Measurements from ENCODE around the gene TCTN1. TPM values are rescaled to one million over a fixed set of nuclear protein-coding genes. Genes with fewer than 3 reads are reported as not detected.
A peak's percentile ranks its signal among the peaks of the same experiment; 100 is the strongest.

The TCTN1 gene
- total and polyA plus RNA-seq, 2 of the 13 experiments (the other 11 are each of a cell fraction or from before 2014, with no cell fraction given), result 13.6 to 16.0 TPM

DNA sequence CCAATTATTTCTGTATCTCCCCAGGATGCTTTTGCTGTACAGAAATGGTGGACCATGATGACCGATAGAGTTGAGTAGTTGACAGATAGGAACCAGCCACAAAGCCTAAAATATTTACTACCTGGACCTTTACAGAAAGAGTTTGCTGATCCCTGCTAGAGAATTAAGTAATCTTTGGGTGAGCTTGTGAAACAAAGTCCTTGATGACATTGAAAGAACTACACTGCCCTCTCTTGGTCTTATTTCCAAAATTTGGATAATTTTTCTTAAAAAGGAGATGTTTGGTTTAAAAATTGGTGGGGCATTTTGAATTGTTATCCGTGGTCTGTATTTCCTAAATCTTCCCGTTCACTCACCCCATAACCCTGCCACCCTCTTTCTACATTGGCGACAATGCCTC is 13.7 kb upstream of the TCTN1 start (continued):
- TF ChIP-seq, protein P1, sequence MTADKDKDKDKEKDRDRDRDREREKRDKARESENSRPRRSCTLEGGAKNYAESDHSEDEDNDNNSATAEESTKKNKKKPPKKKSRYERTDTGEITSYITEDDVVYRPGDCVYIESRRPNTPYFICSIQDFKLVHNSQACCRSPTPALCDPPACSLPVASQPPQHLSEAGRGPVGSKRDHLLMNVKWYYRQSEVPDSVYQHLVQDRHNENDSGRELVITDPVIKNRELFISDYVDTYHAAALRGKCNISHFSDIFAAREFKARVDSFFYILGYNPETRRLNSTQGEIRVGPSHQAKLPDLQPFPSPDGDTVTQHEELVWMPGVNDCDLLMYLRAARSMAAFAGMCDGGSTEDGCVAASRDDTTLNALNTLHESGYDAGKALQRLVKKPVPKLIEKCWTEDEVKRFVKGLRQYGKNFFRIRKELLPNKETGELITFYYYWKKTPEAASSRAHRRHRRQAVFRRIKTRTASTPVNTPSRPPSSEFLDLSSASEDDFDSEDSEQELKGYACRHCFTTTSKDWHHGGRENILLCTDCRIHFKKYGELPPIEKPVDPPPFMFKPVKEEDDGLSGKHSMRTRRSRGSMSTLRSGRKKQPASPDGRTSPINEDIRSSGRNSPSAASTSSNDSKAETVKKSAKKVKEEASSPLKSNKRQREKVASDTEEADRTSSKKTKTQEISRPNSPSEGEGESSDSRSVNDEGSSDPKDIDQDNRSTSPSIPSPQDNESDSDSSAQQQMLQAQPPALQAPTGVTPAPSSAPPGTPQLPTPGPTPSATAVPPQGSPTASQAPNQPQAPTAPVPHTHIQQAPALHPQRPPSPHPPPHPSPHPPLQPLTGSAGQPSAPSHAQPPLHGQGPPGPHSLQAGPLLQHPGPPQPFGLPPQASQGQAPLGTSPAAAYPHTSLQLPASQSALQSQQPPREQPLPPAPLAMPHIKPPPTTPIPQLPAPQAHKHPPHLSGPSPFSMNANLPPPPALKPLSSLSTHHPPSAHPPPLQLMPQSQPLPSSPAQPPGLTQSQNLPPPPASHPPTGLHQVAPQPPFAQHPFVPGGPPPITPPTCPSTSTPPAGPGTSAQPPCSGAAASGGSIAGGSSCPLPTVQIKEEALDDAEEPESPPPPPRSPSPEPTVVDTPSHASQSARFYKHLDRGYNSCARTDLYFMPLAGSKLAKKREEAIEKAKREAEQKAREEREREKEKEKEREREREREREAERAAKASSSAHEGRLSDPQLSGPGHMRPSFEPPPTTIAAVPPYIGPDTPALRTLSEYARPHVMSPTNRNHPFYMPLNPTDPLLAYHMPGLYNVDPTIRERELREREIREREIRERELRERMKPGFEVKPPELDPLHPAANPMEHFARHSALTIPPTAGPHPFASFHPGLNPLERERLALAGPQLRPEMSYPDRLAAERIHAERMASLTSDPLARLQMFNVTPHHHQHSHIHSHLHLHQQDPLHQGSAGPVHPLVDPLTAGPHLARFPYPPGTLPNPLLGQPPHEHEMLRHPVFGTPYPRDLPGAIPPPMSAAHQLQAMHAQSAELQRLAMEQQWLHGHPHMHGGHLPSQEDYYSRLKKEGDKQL (CRISPR knock-in tag; IDR thresholded peaks at IDR 0.05; ENCODE audit: low read depth), result no peak
- TF ChIP-seq BHLHE40 (IDR thresholded peaks at IDR 0.05; ENCODE audit: low read length) (no peak), STAG1 (CRISPR knock-in tag; IDR thresholded peaks at IDR 0.05) (peak; percentile 88), NFIC (IDR thresholded peaks at IDR 0.05; ENCODE audit: low read length) (no peak), HOXA9 (CRISPR knock-in tag; IDR thresholded peaks at IDR 0.05; ENCODE audit: borderline replicate concordance) (no peak), ZNF660 (CRISPR knock-in tag; IDR thresholded peaks at IDR 0.05; ENCODE audit: borderline replicate concordance, low read depth) (no peak), EP300 (IDR thresholded peaks at IDR 0.05; ENCODE audit: low read depth in 2 of 2, low read length in 2 of 2) (no peak), EP300 (CRISPR knock-in tag; IDR thresholded peaks at IDR 0.05; ENCODE audit: borderline replicate concordance) (no peak), ZIK1 (CRISPR knock-in tag; IDR thresholded peaks at IDR 0.05; ENCODE audit: borderline replicate concordance, low read depth) (no peak), ZNF737 (CRISPR knock-in tag; IDR thresholded peaks at IDR 0.05; ENCODE audit: borderline replicate concordance) (no peak), ZNF263 (CRISPR knock-in tag; IDR thresholded peaks at IDR 0.05) (no peak), KLF16 (CRISPR knock-in tag; IDR thresholded peaks at IDR 0.05) (0 out of 4 replicates have a peak, but pooled peaks of 1 of the 2 experiments have one; percentile 37), SOX6 (IDR thresholded peaks at IDR 0.05) (no peak), SOX6 (CRISPR knock-in tag; IDR thresholded peaks at IDR 0.05) (no peak), ZMYM2 (CRISPR knock-in tag; IDR thresholded peaks at IDR 0.05) (no peak), ZC3H13 (CRISPR knock-in tag; IDR thresholded peaks at IDR 0.05) (no peak), NCOA2 (CRISPR knock-in tag; IDR thresholded peaks at IDR 0.05) (0 out of 2 replicates have a peak, but pooled peaks have one; percentile 26), RAD21 (CRISPR knock-in tag; IDR thresholded peaks at IDR 0.05) (peak; percentile 86), ZNF160 (CRISPR knock-in tag; IDR thresholded peaks at IDR 0.05) (no peak), MEIS1 (CRISPR knock-in tag; IDR thresholded peaks at IDR 0.05; ENCODE audit: borderline replicate concordance) (no peak), XBP1 (CRISPR knock-in tag; IDR thresholded peaks at IDR 0.05) (no peak), CBFB (CRISPR knock-in tag; IDR thresholded peaks at IDR 0.05) (no peak)
- TF ChIP-seq, protein P2, sequence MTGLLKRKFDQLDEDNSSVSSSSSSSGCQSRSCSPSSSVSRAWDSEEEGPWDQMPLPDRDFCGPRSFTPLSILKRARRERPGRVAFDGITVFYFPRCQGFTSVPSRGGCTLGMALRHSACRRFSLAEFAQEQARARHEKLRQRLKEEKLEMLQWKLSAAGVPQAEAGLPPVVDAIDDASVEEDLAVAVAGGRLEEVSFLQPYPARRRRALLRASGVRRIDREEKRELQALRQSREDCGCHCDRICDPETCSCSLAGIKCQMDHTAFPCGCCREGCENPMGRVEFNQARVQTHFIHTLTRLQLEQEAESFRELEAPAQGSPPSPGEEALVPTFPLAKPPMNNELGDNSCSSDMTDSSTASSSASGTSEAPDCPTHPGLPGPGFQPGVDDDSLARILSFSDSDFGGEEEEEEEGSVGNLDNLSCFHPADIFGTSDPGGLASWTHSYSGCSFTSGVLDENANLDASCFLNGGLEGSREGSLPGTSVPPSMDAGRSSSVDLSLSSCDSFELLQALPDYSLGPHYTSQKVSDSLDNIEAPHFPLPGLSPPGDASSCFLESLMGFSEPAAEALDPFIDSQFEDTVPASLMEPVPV (CRISPR knock-in tag; IDR thresholded peaks at IDR 0.05), result no peak
- TF ChIP-seq, protein P3, sequence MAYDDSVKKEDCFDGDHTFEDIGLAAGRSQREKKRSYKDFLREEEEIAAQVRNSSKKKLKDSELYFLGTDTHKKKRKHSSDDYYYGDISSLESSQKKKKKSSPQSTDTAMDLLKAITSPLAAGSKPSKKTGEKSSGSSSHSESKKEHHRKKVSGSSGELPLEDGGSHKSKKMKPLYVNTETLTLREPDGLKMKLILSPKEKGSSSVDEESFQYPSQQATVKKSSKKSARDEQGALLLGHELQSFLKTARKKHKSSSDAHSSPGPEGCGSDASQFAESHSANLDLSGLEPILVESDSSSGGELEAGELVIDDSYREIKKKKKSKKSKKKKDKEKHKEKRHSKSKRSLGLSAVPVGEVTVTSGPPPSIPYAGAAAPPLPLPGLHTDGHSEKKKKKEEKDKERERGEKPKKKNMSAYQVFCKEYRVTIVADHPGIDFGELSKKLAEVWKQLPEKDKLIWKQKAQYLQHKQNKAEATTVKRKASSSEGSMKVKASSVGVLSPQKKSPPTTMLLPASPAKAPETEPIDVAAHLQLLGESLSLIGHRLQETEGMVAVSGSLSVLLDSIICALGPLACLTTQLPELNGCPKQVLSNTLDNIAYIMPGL (CRISPR knock-in tag; IDR thresholded peaks at IDR 0.05; ENCODE audit: borderline replicate concordance in 1 of 2, low read depth in 1 of 2), result peak in 1 of 2 experiments; percentile 35; a peak in 1 of 4 replicates
